Activated CD8-positive, alpha-beta memory T cell treated with anti-CD3 and anti-CD28 coated beads, Interleukin-2, amount 50 U/mL, for 24 hours (primary cell): Measurements from ENCODE around the gene ADH6.
"Not testable (repeated sequence)": the region's sequence is repeated elsewhere in the genome, so short reads cannot be mapped to it uniquely, and the experiment has no call there.

Source experiments
- DNase-seq: peaks from one replicate; pipeline ENCODE4 v3.0.0-alpha.2; 2020; ENCODE audit errors: extremely low read depth

Gene ADH6

GRCh38 chr4:99219072-99219471, at the start of gene ADH6:
ADH6 (minus strand) TSS chr4:99219246; CDS start chr4:99219152, 94 bp downstream.
- no peak for DNase-seq

GRCh38 chr4:99264927-99265326, 45.9 kb upstream of the ADH6 start:
- DNase-seq: no peak

DNA sequence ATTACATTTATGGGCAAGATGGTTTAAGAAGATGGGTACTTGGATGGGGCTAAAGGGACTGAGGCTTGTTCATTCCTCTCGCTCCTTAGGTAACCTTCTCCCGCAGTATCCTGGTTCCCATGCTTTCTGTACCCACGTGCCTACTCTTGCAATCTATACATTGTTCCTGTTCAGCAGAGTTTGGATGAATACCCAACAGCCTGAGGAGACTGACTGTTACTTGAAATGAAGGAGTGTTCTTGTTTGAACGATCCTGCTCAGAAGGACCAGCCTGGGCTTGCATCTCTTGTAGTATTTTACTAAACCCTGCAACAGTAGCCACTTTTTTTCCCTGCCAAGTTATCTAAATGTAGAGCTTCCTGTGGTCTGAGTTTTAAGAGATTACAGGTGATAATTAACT, 33.7 kb upstream of the ADH6 start:
- no peak for DNase-seq

DNA sequence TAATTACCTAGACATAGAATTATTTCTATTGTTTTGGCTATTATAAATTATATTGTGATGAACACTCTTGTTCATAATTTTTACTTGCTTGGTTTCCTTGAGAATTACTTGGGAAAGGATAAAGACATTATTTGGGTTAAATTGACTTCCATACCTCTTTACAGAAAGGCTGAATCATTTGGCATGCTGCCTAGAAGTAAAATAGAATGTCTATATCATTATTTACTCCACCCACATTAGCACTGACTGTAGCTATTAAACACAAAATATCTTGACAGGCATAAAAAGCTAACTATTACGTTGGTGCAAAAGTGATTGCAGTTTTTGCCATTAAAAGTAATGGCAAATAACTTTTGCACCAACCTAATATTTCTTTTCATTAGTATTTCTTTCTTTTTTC, 29.7 kb upstream of the ADH6 start:
- no peak for DNase-seq

DNA sequence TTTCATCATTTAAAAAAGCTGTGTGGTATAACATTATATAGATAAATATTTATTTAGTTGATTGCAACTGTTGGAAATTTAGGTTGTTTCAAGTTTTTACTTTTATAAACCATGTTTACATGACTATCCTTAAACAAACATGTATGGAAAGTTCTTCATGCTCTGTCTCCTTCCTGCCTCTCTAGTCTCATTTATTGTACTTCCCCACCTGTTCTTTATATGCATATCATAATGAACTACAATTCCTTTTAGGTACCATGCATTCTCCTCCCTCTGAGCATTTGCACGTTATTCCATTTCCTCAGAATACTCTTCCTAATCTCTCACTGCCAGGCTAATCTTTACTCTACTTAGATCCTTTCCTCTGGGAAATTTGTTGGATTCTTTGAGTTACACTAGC, 16.9 kb upstream of the ADH6 start:
- no peak for DNase-seq

DNA sequence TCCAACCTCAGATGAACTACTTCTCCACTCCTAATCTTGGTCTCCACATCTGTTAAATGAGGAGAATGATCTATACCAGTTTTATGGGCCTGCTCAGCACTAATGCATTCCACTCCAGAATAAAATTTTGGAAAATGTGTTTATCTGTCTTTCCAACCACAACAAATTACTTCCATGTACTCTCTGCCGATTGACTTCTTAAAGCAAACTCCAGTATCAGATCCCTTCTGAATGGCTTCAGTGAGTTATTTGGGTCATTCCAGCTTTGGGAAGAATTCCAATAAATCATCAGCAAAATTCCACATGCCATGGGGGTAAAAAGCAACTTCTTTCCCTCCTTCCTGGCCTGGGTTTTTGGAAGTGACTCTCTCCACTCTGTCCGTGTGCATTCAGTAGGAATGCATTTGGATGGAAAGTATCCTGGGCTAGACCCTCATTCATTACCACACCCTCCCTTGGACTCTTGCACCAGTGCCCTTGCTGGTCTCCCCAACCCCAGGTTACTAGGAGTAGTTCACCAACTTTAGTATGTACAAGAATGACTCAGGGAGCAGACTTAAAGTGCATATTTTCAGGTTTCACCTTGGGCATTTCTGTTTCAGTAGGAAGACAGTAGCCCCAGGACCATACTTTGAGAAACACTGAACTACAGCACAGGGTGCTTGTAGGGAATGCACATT, 15.4 kb upstream of the ADH6 start:
- no peak for DNase-seq

DNA sequence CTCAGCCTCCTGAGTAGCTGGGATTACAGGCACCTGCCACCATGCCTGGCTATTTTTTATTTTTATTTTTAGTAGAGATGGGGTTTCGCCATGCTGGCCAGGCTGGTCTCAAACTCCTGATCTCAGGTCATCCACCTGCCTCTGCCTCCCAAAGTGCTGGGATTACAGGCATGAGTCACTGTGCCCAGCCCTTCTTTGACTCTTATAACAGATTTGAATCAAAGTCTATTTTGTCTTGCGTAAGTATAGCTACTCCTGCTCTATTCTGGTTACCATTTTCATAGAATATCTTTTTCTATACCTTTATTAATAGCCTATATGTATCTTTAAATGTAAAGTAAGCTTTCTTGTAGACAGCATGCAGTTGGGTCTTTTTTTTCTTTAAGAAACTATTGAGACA, 14.4 kb upstream of the ADH6 start:
- DNase-seq: not testable (repeated sequence)

DNA sequence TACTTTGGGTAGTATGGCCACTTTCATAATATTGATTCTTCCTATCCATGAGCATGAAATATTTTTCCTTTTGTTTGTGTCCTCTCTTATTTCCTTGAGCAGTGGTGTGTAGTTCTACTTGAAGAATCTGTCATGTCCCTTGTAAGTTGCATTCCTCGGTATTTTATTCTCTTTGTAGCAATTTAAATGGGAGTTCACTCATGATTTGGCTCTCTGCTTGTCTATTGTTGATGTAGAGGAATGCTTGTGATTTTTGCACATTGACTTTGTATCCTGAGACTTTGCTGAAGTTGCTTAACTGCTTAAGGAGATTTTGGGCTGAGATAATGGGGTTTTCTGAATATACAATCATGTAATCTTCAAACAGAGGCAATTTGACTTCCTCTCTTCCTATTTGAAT, 9.7 kb upstream of the ADH6 start:
- not testable (repeated sequence) for DNase-seq

DNA sequence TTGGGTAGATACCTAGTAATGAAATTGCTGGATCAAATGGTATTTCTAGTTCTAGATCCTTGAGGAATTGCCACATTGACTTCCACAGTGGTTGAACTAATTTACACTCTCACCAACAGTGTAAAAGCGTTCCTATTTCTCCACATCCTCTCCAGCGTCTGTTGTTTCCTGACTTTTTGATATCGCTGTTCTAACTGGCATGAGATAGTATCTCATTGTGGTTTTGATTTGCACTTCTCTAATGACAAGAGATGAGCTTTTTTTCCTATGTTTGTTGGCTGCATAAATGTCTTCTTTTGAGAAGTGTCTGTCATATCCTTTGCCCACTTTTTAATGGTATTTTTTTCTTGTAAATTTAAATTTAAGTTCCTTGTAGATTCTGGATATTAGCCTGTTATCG, 8.6 kb upstream of the ADH6 start:
- not testable (repeated sequence) for DNase-seq

- no peak for DNase-seq
Measured at GRCh38 chr4:99221980-99222379, 2.9 kb upstream of the ADH6 start.

- no peak for DNase-seq
Measured at GRCh38 chr4:99219479-99219878, 433 bp upstream of the ADH6 start.

DNA sequence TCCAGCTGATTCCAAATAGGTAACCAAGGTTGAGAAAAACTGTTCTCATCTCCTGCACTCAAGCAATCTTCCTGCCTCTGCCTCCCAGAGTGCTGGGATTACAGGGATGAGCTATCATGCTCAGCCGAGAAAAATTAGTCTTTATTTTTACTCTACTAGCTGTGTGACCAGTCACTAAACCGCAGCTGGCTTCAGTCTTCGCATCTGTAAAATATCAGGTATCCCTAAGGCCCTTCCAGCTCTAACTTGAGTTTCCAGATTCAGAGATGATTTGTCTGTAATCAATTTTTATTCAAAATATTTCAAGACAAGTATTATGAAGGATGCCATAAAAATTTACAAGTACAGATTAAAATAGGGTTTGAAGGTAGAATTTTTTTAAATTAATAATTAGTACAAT, 3.5 kb downstream of the ADH6 start:
- no peak for DNase-seq

GRCh38 chr4:99210789-99211188, 8.3 kb downstream of the ADH6 start:
- DNase-seq: no peak

DNA sequence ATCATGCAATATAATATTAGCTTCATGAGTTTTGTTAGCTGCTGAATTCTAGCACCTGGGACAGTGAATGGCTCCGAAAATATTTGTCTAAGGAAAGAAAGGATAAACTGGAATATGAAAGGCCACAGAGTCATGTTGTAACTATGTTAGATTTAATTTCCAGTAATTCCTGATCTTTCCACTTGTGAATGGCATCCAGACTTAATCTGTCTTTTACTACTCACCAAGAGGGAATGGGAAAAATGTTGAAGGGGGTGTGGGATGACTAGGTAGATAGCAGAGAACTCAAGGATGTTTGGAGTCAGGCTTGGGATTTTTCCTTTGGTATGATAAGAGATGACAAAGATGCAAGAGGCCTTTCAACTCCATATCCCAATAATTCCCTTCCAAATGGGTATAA, 9.4 kb downstream of the ADH6 start:
- DNase-seq: no peak

- DNase-seq: no peak
Measured at GRCh38 chr4:99208719-99209075, 10.3 kb downstream of the ADH6 start.

DNA sequence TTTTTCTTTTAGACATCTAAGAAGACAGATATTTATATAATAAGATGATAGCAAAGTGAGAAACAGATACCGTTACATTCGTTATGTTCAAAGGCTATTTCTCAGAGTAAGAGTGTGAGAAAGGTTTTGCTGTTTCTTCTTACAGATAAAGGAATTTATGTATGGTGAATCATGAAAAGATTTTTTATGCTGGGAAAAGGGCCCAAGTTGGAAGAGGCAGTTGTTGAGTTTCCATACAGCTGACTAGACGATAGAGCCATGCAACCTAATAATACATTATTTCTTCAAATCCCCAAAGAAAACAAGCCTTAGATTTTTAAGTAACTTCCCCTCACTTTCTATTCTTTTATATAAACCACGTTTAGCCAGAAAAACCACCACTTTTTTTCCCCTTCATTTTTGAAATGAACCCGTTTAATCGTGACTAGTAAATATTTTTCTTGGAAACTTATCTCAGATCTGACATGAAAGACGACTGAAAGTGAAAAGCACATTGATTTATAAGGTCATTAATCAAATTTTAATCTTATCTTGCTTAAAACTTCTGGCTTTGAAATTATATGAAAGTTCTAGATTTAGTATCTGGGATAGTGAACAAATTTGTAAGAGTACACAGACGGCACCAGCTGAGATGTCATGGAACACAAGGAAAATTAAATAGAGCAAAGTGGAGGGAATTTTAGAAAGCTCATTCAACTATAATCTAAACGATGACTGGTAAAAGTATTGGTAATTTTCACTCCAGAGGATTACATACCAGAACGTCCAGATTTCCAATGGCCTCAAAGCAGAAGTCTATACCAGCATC, 10.9 kb downstream of the ADH6 start:
- DNase-seq: no peak

GRCh38 chr4:99207069-99207743, 11.8 kb downstream of the ADH6 start:
- no peak for DNase-seq

- DNase-seq: no peak
Measured at GRCh38 chr4:99205153-99205979, 13.7 kb downstream of the ADH6 start.

GRCh38 chr4:99202536-99202935, 16.5 kb downstream of the ADH6 start:
- DNase-seq: no peak

- DNase-seq: no peak
Measured at GRCh38 chr4:99202094-99202493, 17.0 kb downstream of the ADH6 start.

- no peak for DNase-seq
Measured at GRCh38 chr4:99201690-99202089, 17.4 kb downstream of the ADH6 start.

DNA sequence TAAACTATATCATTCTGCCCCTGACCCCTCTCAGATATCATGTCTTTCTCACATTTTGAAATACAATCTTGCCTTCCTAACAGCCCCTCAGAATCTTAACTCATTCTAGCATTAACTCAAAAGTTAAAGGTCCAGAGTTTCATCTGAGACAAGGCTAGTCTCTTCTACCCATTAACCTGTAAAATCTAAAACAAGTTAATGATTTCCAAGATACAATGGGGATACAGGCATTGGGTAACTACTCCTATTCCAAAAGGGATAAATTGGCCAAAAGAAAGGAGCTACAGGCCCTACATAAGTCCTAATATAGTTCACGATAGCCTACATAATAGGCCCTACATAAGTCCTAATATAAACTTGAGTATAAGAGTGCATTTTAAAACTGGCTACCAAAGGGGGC, 18.9 kb downstream of the ADH6 start:
- DNase-seq: no peak
